ENCODE results near the gene LPGAT1. TPM values are rescaled to one million over a fixed set of nuclear protein-coding genes. Genes with fewer than 3 reads are reported as not detected.

The LPGAT1 gene
- total RNA-seq, result 10 to 100 TPM; 26.7 to 41.4 (median 38.1) TPM

- Histone ChIP-seq H3K27ac (peak within 1 kb of the TSS; percentile 73 to 95 (median 92)), H3K27me3 (no peaks in the 10 kb centered on the region), H3K4me1 (peaks cover 0 to 29% (median 9%) of the 10 kb centered on the region in 4 donors), H3K4me3 (peak within 1 kb of the TSS; percentile 48 to 93 (median 88)), H3K36me3 (peaks cover 0 to 5% (median 0%) of the 10 kb centered on the region in 3 donors), H3K9me3 (no peaks in the 10 kb centered on the region)
- TF ChIP-seq EP300 (IDR thresholded peaks at IDR 0.05) (no peak), CTCF (IDR thresholded peaks at IDR 0.05) (peak; percentile 69 to 84 (median 82))
- DNase-seq (ENCODE audit: low spot score in 2 of 2), result peak; percentile 33 to 44
- 0 to 1% methylated on average over 6 to 33 of the region's 88 CpGs for WGBS, 2 donors
Observed at GRCh38 chr1:211830328-211831142, at the start of gene LPGAT1. TSS of gene LPGAT1 (minus strand) at chr1:211830763. CDS start at chr1:211829296, 1,467 bp downstream.

GRCh38 chr1:211879475-211879874 lies 48.9 kb upstream of the LPGAT1 start:
- H3K4me1 ChIP-seq, result no peaks in the 10 kb centered on the region
- no peak for DNase-seq (ENCODE audit: low spot score in 2 of 2)
- no peaks in the 10 kb centered on the region for H3K27me3 ChIP-seq
- no peak overlapping the region for H3K4me3 ChIP-seq
- no peak overlapping the region for H3K27ac ChIP-seq
- TF ChIP-seq EP300 (IDR thresholded peaks at IDR 0.05) (no peak), CTCF (IDR thresholded peaks at IDR 0.05) (no peak), POLR2A (IDR thresholded peaks at IDR 0.05) (no peak)
- H3K36me3 ChIP-seq, result no peaks in the 10 kb centered on the region
- 94 to 96% methylated on average over 2 of the region's 2 CpGs for WGBS, 2 donors
- peaks cover 0 to 11% (median 3%) of the 10 kb centered on the region in 4 donors for H3K9me3 ChIP-seq

DNA sequence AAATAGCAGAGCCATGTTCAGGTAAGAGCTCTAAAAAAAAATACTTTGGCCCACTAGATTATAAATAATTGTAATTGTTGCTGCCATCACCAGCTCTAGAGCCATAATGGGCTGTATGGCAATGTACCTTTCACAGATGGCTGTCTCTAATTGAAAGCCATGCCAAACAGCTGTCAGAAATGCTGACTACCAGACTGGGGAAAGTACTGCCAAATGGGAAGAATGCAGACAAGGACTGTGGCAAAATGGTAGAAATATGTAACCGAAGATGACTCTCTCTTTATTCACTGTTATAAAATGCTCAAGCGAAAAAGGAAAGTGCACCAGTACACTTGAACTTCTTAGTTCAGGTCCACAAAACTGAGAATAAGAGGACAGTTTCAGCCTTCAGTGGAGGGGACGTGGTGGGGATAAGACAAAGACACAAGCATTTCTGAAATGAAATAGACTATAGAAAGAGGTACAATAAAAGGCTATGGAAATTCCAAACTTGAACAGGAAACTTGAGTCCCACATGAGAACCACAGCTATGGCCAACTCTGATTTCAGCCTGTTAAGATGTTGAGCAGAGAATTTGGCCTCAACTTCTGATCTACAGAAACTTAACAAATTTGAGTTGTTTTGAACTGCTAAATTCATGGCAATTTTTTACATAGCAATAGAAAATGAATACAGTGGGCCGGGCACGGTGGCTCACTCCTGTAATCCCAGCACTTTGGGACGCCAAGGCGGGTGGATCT lies 46.5 kb upstream of the LPGAT1 start:
- DNase-seq (ENCODE audit: low spot score in 2 of 2), result no peak

GRCh38 chr1:211875541-211875940 lies 45.0 kb upstream of the LPGAT1 start:
- Histone ChIP-seq H3K27me3 (no peaks in the 10 kb centered on the region), H3K4me1 (no peaks in the 10 kb centered on the region), H3K27ac (no peak overlapping the region), H3K9me3 (no peaks in the 10 kb centered on the region), H3K4me3 (no peak overlapping the region), H3K36me3 (no peaks in the 10 kb centered on the region)
- DNase-seq (ENCODE audit: low spot score in 2 of 2), result no peak
- TF ChIP-seq CTCF (IDR thresholded peaks at IDR 0.05) (no peak), EP300 (IDR thresholded peaks at IDR 0.05) (no peak), POLR2A (IDR thresholded peaks at IDR 0.05) (no peak)

More for the DNA sequence above, 46.5 kb upstream of the LPGAT1 start:
- Histone ChIP-seq H3K36me3 (no peaks in the 10 kb centered on the region), H3K9me3 (peaks cover 0 to 11% (median 3%) of the 10 kb centered on the region in 4 donors), H3K4me1 (no peaks in the 10 kb centered on the region), H3K27me3 (no peaks in the 10 kb centered on the region), H3K4me3 (no peak overlapping the region), H3K27ac (no peak overlapping the region)
- TF ChIP-seq CTCF (IDR thresholded peaks at IDR 0.05), result no peak
- no peak for TF ChIP-seq EP300 (IDR thresholded peaks at IDR 0.05)
- 87 to 92% methylated on average over 7 of the region's 7 CpGs for whole genome bisulfite sequencing, 2 donors
